Stomach (tissue), 9 donors: Measurements from ENCODE around the gene RIN3. TPM values are rescaled to one million over a fixed set of nuclear protein-coding genes. Genes with fewer than 3 reads are reported as not detected.

Experiments
- DNase-seq, 2 donors: peaks; one replicate each; pipeline versions ENCODE4 v3.0.0 to v3.0.0-alpha.2; 2013 to 2019
- H3K27ac ChIP-seq, 5 donors: fragments of 200-600 bp in 4 of 5; sonication (generic) in 4 of 5; one replicate each; pipeline ENCODE4 v1.5.1; 2013 to 2019; ENCODE audit warnings: mild to moderate bottlenecking in 1 of 5, moderate library complexity in 1 of 5
- H3K27me3 ChIP-seq, 3 donors: fragments of 200-600 bp; sonication (generic); one replicate each; pipeline ENCODE4 v1.5.1; 2017 to 2019; ENCODE audit warnings: mixed run types in 1 of 3
- H3K36me3 ChIP-seq, 4 donors: fragments of 200-600 bp; sonication (generic); 1 replicate in 3 of 4; 2 replicates in 1 of 4; pipeline ENCODE4 v1.5.1; 2016 to 2019
- H3K4me1 ChIP-seq, 4 donors: fragments of 200-600 bp; sonication (generic); one replicate each; pipeline ENCODE4 v1.5.1; 2016 to 2019
- H3K4me3 ChIP-seq, 4 donors: fragments of 200-600 bp; sonication (generic) in 3 of 4; one replicate each; pipeline ENCODE4 v1.5.1; 2016 to 2019; ENCODE audit warnings: mild to moderate bottlenecking in 1 of 4
- H3K9me3 ChIP-seq, 4 donors: fragments of 200-600 bp; sonication (generic); one replicate each; pipeline ENCODE4 v1.5.1; 2016 to 2019
- EP300 ChIP-seq: sonication (generic); formaldehyde crosslinking; IDR thresholded peaks from one replicate; pipeline ENCODE4 v1.6.1; 2017; ENCODE audit warnings: antibody characterized with exemption
- POLR2A ChIP-seq, 4 donors: fragments of 450-650 bp; IDR thresholded peaks; one replicate each; pipeline ENCODE4 v1.6.1; 2016; ENCODE audit warnings: antibody characterized with exemption in 4 of 4, control low read depth in 2 of 4, mild to moderate bottlenecking in 1 of 4, moderate library complexity in 1 of 4
- POLR2AphosphoS5 ChIP-seq, 3 donors: sonication (generic); formaldehyde crosslinking; IDR thresholded peaks; one replicate each; pipeline ENCODE4 v1.6.1; 2016; ENCODE audit warnings: antibody characterized with exemption in 3 of 3
- WGBS, 5 donors: extraction: QIAGEN DNeasy Blood & Tissue Kit in 3 of 5; methylation state at CpG; one replicate each; pipeline versions ENCODE4 v1.1.5 to v1.1.7; 2013 to 2018; 5-methylcytosine and 5-hydroxymethylcytosine counted together
- intact Hi-C: fragments of 100-400 bp; cut with DNase I; formaldehyde crosslinking; loops from one replicate; pipeline ENCODE4 v1.15.1; 2023; ENCODE audit warnings: low total_unique reads
- polyA plus RNA-seq, 3 donors: library from polyadenylated mRNA; stranded (reverse); fragments of 200-250 nt; gene quantifications; one replicate each; pipeline ENCODE4 v1.2.3, GENCODE V29; 2013
- total RNA-seq, 5 donors: library from RNA; depleted of rRNA; stranded (reverse); fragments of >200 nt; gene quantifications; one replicate each; pipeline versions ENCODE4 v1.1.0 to v1.2.3, GENCODE V29; 2014 to 2016
- TF ChIP-seq, protein P1 (sequence below), 7 experiments: fragments of 450-650 bp in 4 of 7; fragments of 200-600 bp in 3 of 7; sonication (generic) in 3 of 7; IDR thresholded peaks; one replicate each; pipeline ENCODE4 v1.5.1; 2016 to 2019; ENCODE audit warnings: antibody characterized with exemption in 7 of 7, control low read depth in 2 of 7, mild to moderate bottlenecking in 1 of 7
- donor health status: healthy with polysubstance abuse.
- donor health status: Bipolar disorder and iron deficiency.
- donor health status: healthy.

RIN3 gene
- total and polyA plus RNA-seq, 8 donors = 5.0 to 47.8 (median 8.0) TPM

- Histone ChIP-seq H3K4me3 (no peak overlapping the region), H3K27ac (peak overlapping the region in 4 of 5 donors; percentile 15 to 72 (median 44)), H3K36me3 (no peaks in the 10 kb centered on the region), H3K4me1 (peaks cover 0 to 62% (median 28%) of the 10 kb centered on the region in 4 donors), H3K27me3 (no peaks in the 10 kb centered on the region), H3K9me3 (no peaks in the 10 kb centered on the region)
- no peak for DNase-seq
- 70 to 84% (median 73%) methylated on average over 7 to 10 of the region's 10 CpGs for WGBS, 5 donors
- TF ChIP-seq POLR2A (IDR thresholded peaks at IDR 0.05) = no peak
- TF ChIP-seq, protein P1, sequence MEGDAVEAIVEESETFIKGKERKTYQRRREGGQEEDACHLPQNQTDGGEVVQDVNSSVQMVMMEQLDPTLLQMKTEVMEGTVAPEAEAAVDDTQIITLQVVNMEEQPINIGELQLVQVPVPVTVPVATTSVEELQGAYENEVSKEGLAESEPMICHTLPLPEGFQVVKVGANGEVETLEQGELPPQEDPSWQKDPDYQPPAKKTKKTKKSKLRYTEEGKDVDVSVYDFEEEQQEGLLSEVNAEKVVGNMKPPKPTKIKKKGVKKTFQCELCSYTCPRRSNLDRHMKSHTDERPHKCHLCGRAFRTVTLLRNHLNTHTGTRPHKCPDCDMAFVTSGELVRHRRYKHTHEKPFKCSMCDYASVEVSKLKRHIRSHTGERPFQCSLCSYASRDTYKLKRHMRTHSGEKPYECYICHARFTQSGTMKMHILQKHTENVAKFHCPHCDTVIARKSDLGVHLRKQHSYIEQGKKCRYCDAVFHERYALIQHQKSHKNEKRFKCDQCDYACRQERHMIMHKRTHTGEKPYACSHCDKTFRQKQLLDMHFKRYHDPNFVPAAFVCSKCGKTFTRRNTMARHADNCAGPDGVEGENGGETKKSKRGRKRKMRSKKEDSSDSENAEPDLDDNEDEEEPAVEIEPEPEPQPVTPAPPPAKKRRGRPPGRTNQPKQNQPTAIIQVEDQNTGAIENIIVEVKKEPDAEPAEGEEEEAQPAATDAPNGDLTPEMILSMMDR (IDR thresholded peaks at IDR 0.05) = no peak
- TF ChIP-seq POLR2AphosphoS5 (IDR thresholded peaks at IDR 0.05) = no peak
- intact Hi-C loops = no loop called here
Measured at GRCh38 chr14:92524602-92525185, 11.1 kb downstream of the RIN3 start.

GRCh38 chr14:92525322-92526095 lies 11.9 kb downstream of the RIN3 start:
- H3K27ac ChIP-seq = peak overlapping the region in 3 of 5 donors; percentile 18 to 72 (median 71)
- H3K9me3 ChIP-seq = no peaks in the 10 kb centered on the region
- H3K4me3 ChIP-seq = no peak overlapping the region
- H3K36me3 ChIP-seq = no peaks in the 10 kb centered on the region
- peaks cover 0 to 62% (median 30%) of the 10 kb centered on the region in 4 donors for H3K4me1 ChIP-seq
- no peak for TF ChIP-seq POLR2AphosphoS5 (IDR thresholded peaks at IDR 0.05)
- no peak for TF ChIP-seq EP300
- TF ChIP-seq POLR2A (IDR thresholded peaks at IDR 0.05) = no peak
- TF ChIP-seq, protein P1 (IDR thresholded peaks at IDR 0.05) = no peak
- intact Hi-C loops = no loop called here
- 72 to 85% (median 77%) methylated on average over 7 to 12 of the region's 12 CpGs for WGBS, 5 donors
- no peaks in the 10 kb centered on the region for H3K27me3 ChIP-seq
- DNase-seq = no peak

DNA sequence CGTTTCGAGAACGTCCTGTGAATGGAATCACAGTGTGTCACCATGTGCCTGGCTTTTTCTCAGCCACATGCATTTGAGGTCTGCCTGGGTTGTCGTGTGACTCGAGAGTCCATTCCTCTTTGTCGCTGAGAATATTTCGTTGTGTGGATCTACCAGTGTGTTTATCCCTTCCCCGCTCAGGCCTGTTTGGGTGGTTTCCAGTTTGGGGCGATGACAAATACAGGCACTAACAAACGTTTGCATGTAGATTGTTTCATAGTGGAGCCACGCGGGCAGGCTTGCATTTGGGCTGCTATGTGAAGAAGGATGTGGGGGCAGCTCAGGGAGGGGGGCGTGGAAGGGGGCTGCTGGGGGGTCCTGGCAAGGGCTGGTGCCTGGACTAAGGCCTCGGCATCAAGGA lies 14.1 kb downstream of the RIN3 start:
- DNase-seq = no peak
- intact Hi-C loops = no loop called here

GRCh38 chr14:92528486-92529100 lies 15.0 kb downstream of the RIN3 start:
- 83 to 92% (median 91%) methylated on average over 6 to 14 of the region's 14 CpGs for WGBS, 5 donors
- Histone ChIP-seq H3K36me3 (no peaks in the 10 kb centered on the region), H3K4me1 (peaks cover 0 to 77% (median 35%) of the 10 kb centered on the region in 4 donors), H3K9me3 (no peaks in the 10 kb centered on the region), H3K27me3 (no peaks in the 10 kb centered on the region), H3K4me3 (no peak overlapping the region), H3K27ac (peak overlapping the region in 3 of 5 donors; percentile 42 to 70 (median 59))
- DNase-seq = no peak
- TF ChIP-seq, protein P1 (IDR thresholded peaks at IDR 0.05) = no peak
- TF ChIP-seq POLR2AphosphoS5 (IDR thresholded peaks at IDR 0.05) (no peak), POLR2A (IDR thresholded peaks at IDR 0.05) (no peak), EP300 (no peak)
- intact Hi-C loops = no loop called here

More for the DNA sequence above, 14.1 kb downstream of the RIN3 start:
- TF ChIP-seq, protein P1 (IDR thresholded peaks at IDR 0.05) = no peak
- TF ChIP-seq POLR2AphosphoS5 (IDR thresholded peaks at IDR 0.05) = no peak
- no peak for TF ChIP-seq POLR2A (IDR thresholded peaks at IDR 0.05)
- TF ChIP-seq EP300 = no peak
- WGBS, 5 donors = 61 to 70% (median 68%) methylated on average over 14 of the region's 14 CpGs
- Histone ChIP-seq H3K4me1 (peaks cover 0 to 84% (median 36%) of the 10 kb centered on the region in 4 donors), H3K36me3 (no peaks in the 10 kb centered on the region), H3K27me3 (no peaks in the 10 kb centered on the region), H3K9me3 (no peaks in the 10 kb centered on the region), H3K4me3 (no peak overlapping the region), H3K27ac (peak overlapping the region in 3 of 5 donors; percentile 42 to 70 (median 59))
